Gastrocnemius medialis (tissue), 4 donors: ENCODE results near the gene RNU1-4. TPM values are rescaled to one million over a fixed set of nuclear protein-coding genes. Genes with fewer than 3 reads are reported as not detected.
A peak's percentile ranks its signal among the peaks of the same experiment; 100 is the strongest.
"Not testable (repeated sequence)": the region's sequence is repeated elsewhere in the genome, so short reads cannot be mapped to it uniquely, and the experiment has no call there.

Source experiments
- ATAC-seq, 2 donors: fragments of 150-250 bp; one replicate each; pipeline ENCODE4 v1.9.1; 2016
- DNase-seq, 2 donors: peaks; one replicate each; pipeline ENCODE4 v3.0.0-alpha.2; 2019
- H3K27ac ChIP-seq, 4 donors: fragments of 200-600 bp; sonication (generic); 1 replicate in 1 of 4; 2 replicates in 3 of 4; pipeline ENCODE4 v1.5.1; 2016 to 2018; ENCODE audit warnings: mild to moderate bottlenecking in 2 of 4, moderate library complexity in 1 of 4
- H3K27me3 ChIP-seq, 3 donors: fragments of 200-600 bp; sonication (generic) in 2 of 3; 1 replicate in 1 of 3; 2 replicates in 2 of 3; pipeline versions ENCODE4 v1.5.1 to v1.6.0; 2016 to 2019; ENCODE audit warnings: mild to moderate bottlenecking in 1 of 3, moderate library complexity in 1 of 3
- H3K36me3 ChIP-seq, 2 donors: fragments of 200-600 bp; sonication (generic) in 1 of 2; one replicate each; pipeline ENCODE4 v1.5.1; 2017 to 2018
- H3K4me1 ChIP-seq, 2 donors: fragments of 200-600 bp; sonication (generic) in 1 of 2; one replicate each; pipeline ENCODE4 v1.5.1; 2016 to 2017; ENCODE audit warnings: mild to moderate bottlenecking in 2 of 2
- H3K4me3 ChIP-seq, 4 donors: fragments of 200-600 bp; sonication (generic) in 3 of 4; 1 replicate in 1 of 4; 2 replicates in 3 of 4; pipeline ENCODE4 v1.5.1; 2016 to 2019; ENCODE audit warnings: mild to moderate bottlenecking in 2 of 4
- H3K9me3 ChIP-seq, 3 donors: fragments of 200-600 bp; sonication (generic) in 2 of 3; 1 replicate in 1 of 3; 2 replicates in 2 of 3; pipeline ENCODE4 v1.5.1; 2016 to 2019
- in situ Hi-C, 4 donors: fragments of 200-750 bp; cut with MboI; loops; one replicate each; pipeline versions ENCODE4 v1.15.0 to v1.8.0; 2017; ENCODE audit warnings: low sequenced_read_pairs in 4 of 4
- intact Hi-C: fragments of 100-400 bp; cut with DNase I; formaldehyde crosslinking; loops from one replicate; pipeline ENCODE4 v1.15.1; 2023; ENCODE audit warnings: low total_unique reads
- total RNA-seq, 4 donors: library from RNA; depleted of rRNA; stranded (reverse); fragments of >200 nt; gene quantifications; one replicate each; pipeline versions ENCODE4 v1.1.0 to v1.2.3, GENCODE V29; 2016

The RNU1-4 gene
- total RNA-seq, 4 donors from 2014 or later: under 0.01 TPM; not detected in 3

- H3K27ac ChIP-seq, H3K36me3 ChIP-seq, in situ Hi-C loops, H3K9me3 ChIP-seq, DNase-seq, intact Hi-C loops, H3K4me1 ChIP-seq, ATAC-seq, H3K4me3 ChIP-seq: not testable (repeated sequence)
- H3K27me3 ChIP-seq: peaks cover 0 to 12% (median 10%) of the 10 kb centered on the region in 3 donors
Observed at GRCh38 chr1:16766689-16767256, 26.5 kb downstream of the RNU1-4 start.

DNA sequence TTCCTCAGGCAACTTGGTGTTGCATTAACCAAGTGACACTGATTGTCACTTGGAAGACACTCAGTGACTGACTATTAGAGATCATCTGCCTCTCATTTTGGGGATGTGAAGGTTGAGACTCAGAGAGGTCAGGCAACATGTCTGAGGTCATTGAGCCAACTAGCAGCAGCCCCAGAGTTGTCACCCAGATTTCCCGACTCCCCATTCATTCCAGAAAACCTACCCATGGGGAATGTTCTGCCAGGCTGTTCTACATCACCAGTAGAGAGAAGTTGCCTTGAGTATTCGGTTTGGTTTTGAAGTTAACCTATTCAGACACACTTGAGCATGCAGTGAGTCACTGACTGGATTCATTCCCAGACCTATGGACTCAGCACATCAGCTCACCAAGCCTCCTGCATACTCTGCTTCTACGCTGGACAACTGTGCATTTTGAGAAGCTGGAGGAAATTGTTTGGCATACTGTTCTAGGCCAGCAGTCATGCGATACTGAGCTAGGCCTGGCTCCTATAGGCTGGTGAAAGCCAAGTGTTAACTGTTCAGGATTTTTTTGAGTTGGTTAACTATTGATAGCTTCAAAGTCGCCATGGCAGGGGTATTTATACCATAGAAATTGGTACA, 29.9 kb downstream of the RNU1-4 start:
- H3K9me3 ChIP-seq, H3K27ac ChIP-seq, DNase-seq, H3K4me1 ChIP-seq, H3K36me3 ChIP-seq, H3K4me3 ChIP-seq, intact Hi-C loops, in situ Hi-C loops: not testable (repeated sequence)
- H3K27me3 ChIP-seq: peaks cover 5 to 23% (median 10%) of the 10 kb centered on the region in 3 donors
- ATAC-seq: peak in 1 of 2 donors; percentile 46

DNA sequence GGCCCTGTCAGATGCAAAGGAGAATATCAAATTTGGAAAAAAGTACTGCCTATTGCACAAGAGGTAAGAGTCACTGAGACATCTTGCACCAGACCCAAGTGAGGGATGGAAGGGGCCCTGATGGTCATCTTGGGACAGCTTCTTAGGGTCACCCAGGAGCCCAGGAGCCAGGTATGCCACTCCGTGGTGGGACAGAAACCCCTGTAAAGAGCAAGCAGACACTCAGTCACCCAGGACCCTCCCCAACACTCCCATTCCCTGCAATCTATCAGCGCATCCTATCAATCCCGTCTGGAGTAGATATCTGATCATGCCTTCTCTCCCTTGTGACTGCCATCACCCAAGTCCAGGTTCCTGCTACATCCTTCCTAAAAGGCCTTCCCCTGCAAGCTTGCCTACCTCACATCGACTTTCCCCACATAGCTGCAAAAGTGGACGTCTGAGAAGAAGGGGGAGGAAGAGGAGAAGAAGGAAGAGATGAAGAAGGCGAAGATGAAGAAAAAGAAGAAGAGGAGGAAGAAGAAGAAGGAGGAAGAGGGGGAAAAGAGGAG, 30.7 kb downstream of the RNU1-4 start:
- intact Hi-C loops, ATAC-seq, H3K27ac ChIP-seq, H3K4me1 ChIP-seq, in situ Hi-C loops, DNase-seq, H3K36me3 ChIP-seq, H3K9me3 ChIP-seq, H3K4me3 ChIP-seq: not testable (repeated sequence)
- H3K27me3 ChIP-seq: peaks cover 5 to 26% (median 10%) of the 10 kb centered on the region in 3 donors

- ATAC-seq, H3K9me3 ChIP-seq, H3K36me3 ChIP-seq, in situ Hi-C loops, H3K27ac ChIP-seq, H3K4me3 ChIP-seq, intact Hi-C loops, H3K4me1 ChIP-seq, DNase-seq: not testable (repeated sequence)
- peaks cover 7 to 24% (median 9%) of the 10 kb centered on the region in 3 donors for H3K27me3 ChIP-seq
Observed at GRCh38 chr1:16772275-16773204, 32.2 kb downstream of the RNU1-4 start.

DNA sequence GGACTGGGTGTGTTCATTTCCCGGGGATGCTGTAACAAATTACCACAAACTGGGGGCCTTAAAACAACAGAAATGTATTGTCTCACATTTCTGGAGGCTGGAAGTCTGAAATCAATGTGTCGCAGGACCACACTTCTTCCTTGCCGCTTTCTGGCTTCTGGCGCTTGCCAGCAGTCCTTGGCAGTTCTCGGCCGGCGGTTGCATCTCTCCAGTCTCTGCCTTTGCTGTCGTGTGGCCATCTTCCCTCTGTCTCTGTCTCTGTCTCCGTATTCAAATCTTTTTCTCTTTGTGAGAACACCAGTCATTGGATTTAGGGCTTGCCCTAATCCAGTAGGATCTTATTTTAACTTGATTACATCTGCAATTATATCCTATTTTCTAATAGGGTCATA, 32.9 kb downstream of the RNU1-4 start:
- in situ Hi-C loops, H3K4me1 ChIP-seq, ATAC-seq, H3K4me3 ChIP-seq, H3K9me3 ChIP-seq, DNase-seq, H3K27ac ChIP-seq, intact Hi-C loops, H3K36me3 ChIP-seq: not testable (repeated sequence)
- H3K27me3 ChIP-seq: peaks cover 10 to 27% (median 14%) of the 10 kb centered on the region in 3 donors

GRCh38 chr1:16773723-16774122, 33.4 kb downstream of the RNU1-4 start:
- H3K27ac ChIP-seq, H3K4me1 ChIP-seq, H3K4me3 ChIP-seq, ATAC-seq, intact Hi-C loops, H3K36me3 ChIP-seq, H3K9me3 ChIP-seq, in situ Hi-C loops, DNase-seq: not testable (repeated sequence)
- H3K27me3 ChIP-seq: peaks cover 10 to 27% (median 14%) of the 10 kb centered on the region in 3 donors

- H3K27ac ChIP-seq, DNase-seq, H3K4me3 ChIP-seq, H3K4me1 ChIP-seq, ATAC-seq, in situ Hi-C loops, H3K9me3 ChIP-seq, intact Hi-C loops, H3K36me3 ChIP-seq: not testable (repeated sequence)
- H3K27me3 ChIP-seq: peaks cover 10 to 29% (median 17%) of the 10 kb centered on the region in 3 donors
Observed at GRCh38 chr1:16774773-16775172, 34.5 kb downstream of the RNU1-4 start.

DNA sequence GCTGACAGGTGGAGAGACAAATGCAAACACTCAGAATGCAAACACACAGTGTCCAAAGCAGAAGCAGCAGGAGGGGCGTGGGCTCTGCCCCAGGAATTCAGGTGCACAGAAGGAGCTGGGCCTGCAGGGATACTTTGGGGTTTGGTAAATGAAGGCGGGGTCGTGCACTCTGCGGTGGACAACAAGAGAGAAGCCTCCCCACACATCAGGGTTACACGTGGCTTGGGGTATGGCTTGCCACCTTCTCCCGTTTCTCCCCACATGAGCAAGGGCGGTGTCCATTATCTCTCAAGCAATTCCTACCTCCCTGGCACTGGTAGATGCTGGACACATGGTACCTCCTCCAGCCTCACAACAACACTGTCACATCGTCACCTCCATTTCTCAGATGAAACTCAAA, 35.0 kb downstream of the RNU1-4 start:
- H3K4me1 ChIP-seq, H3K4me3 ChIP-seq, intact Hi-C loops, H3K9me3 ChIP-seq, ATAC-seq, in situ Hi-C loops, DNase-seq, H3K36me3 ChIP-seq, H3K27ac ChIP-seq: not testable (repeated sequence)
- H3K27me3 ChIP-seq: peaks cover 10 to 29% (median 17%) of the 10 kb centered on the region in 3 donors

GRCh38 chr1:16776248-16776647, 35.9 kb downstream of the RNU1-4 start:
- in situ Hi-C loops, H3K9me3 ChIP-seq, ATAC-seq, H3K36me3 ChIP-seq, H3K27ac ChIP-seq, intact Hi-C loops, DNase-seq, H3K4me3 ChIP-seq, H3K4me1 ChIP-seq: not testable (repeated sequence)
- peaks cover 10 to 30% (median 17%) of the 10 kb centered on the region in 3 donors for H3K27me3 ChIP-seq

- H3K4me3 ChIP-seq, intact Hi-C loops: not testable (repeated sequence)
Observed at GRCh38 chr1:16776835-16777234, 36.5 kb downstream of the RNU1-4 start.

GRCh38 chr1:16777821-16778220, 37.5 kb downstream of the RNU1-4 start:
- intact Hi-C loops: not testable (repeated sequence)
- H3K27me3 ChIP-seq: peaks cover 5 to 20% (median 12%) of the 10 kb centered on the region in 3 donors

More at GRCh38 chr1:16776835-16777234, 36.5 kb downstream of the RNU1-4 start:
- ATAC-seq, H3K9me3 ChIP-seq, H3K4me1 ChIP-seq, H3K27ac ChIP-seq, in situ Hi-C loops, H3K36me3 ChIP-seq, DNase-seq: not testable (repeated sequence)
- H3K27me3 ChIP-seq: peaks cover 10 to 27% (median 17%) of the 10 kb centered on the region in 3 donors

More at GRCh38 chr1:16777821-16778220, 37.5 kb downstream of the RNU1-4 start:
- H3K27ac ChIP-seq, H3K4me1 ChIP-seq, H3K4me3 ChIP-seq, DNase-seq, H3K9me3 ChIP-seq, ATAC-seq, in situ Hi-C loops, H3K36me3 ChIP-seq: not testable (repeated sequence)
